Measurements from ENCODE around the gene TIMM9. TPM values are rescaled to one million over a fixed set of nuclear protein-coding genes. Genes with fewer than 3 reads are reported as not detected.
"Not testable (repeated sequence)": the region's sequence is repeated elsewhere in the genome, so short reads cannot be mapped to it uniquely, and the experiment has no call there.

The TIMM9 gene
- total RNA-seq, 2 experiments from 2014 or later, result 79.8 to 80.3 TPM

GRCh38 chr14:58408681-58409215 lies 18.6 kb downstream of the TIMM9 start:
- POLR2A ChIA-PET, result interaction anchor here (0.6 kb wide), 1 partner anchor 14 kb away, joined by 3 read pairs; no protein-coding TSS in a partner anchor
- CTCF ChIA-PET, result no interaction called here

- POLR2A ChIA-PET, result no interaction called here
- CTCF ChIA-PET, result no interaction called here
Measured at GRCh38 chr14:58401587-58401986, 25.7 kb downstream of the TIMM9 start.

- POLR2A ChIA-PET, result interaction anchor here (0.6 kb wide), 1 partner anchor 218 kb away, joined by 6 read pairs; no protein-coding TSS in a partner anchor
- CTCF ChIA-PET, result no interaction called here
Measured at GRCh38 chr14:58398895-58399294, 28.4 kb downstream of the TIMM9 start.

GRCh38 chr14:58398495-58398894 lies 28.8 kb downstream of the TIMM9 start:
- POLR2A ChIA-PET, result interaction anchor here (0.6 kb wide), 1 partner anchor 218 kb away, joined by 6 read pairs; no protein-coding TSS in a partner anchor
- CTCF ChIA-PET, result no interaction called here

GRCh38 chr14:58397156-58397555 lies 30.2 kb downstream of the TIMM9 start:
- CTCF ChIA-PET, result interaction anchor here (1.0 kb wide), 1 partner anchor 10 kb away, joined by 4 read pairs; no protein-coding TSS in a partner anchor

GRCh38 chr14:58395812-58396788 lies 31.2 kb downstream of the TIMM9 start, which contains the start of gene TOMM20L:
TOMM20L (plus strand) TSS chr14:58395930; CDS start chr14:58395958, 28 bp downstream.
- POLR2A ChIA-PET, result interaction anchor here (0.6 to 1.4 kb wide), 3 partner anchors 21 to 98 kb away, joined by 3 read pairs; partner anchors contain the start of gene ARID4A
- CTCF ChIA-PET, result interaction anchor here (0.6 to 1.5 kb wide), 4 partner anchors 9 to 39 kb away, joined by 3 to 4 read pairs (median 3); no protein-coding TSS in a partner anchor

More at GRCh38 chr14:58397156-58397555, 30.2 kb downstream of the TIMM9 start:
- POLR2A ChIA-PET, result interaction anchor here (1.4 kb wide), 1 partner anchor 99 kb away, joined by 3 read pairs; the partner anchor contains the start of gene ARID4A

- CTCF ChIA-PET, result interaction anchor here (1.0 to 1.5 kb wide), 2 partner anchors 10 to 11 kb away, joined by 3 read pairs; no protein-coding TSS in a partner anchor
- POLR2A ChIA-PET, result no interaction called here
Measured at GRCh38 chr14:58395562-58395811, 31.8 kb downstream of the TIMM9 start.

- POLR2A ChIA-PET, result no interaction called here
- CTCF ChIA-PET, result no interaction called here
Measured at GRCh38 chr14:58390830-58391229, 36.5 kb downstream of the TIMM9 start.

GRCh38 chr14:58376791-58377190 lies 50.5 kb downstream of the TIMM9 start:
- ChIA-PET POLR2A (no interaction called here), CTCF (no interaction called here)

GRCh38 chr14:58368956-58369355 lies 58.4 kb downstream of the TIMM9 start:
- ChIA-PET CTCF (no interaction called here), POLR2A (no interaction called here)

- CTCF ChIA-PET, result no interaction called here
- POLR2A ChIA-PET, result no interaction called here
Measured at GRCh38 chr14:58367296-58367695, 60.0 kb downstream of the TIMM9 start.

- POLR2A ChIA-PET, result no interaction called here
- CTCF ChIA-PET, result no interaction called here
Measured at GRCh38 chr14:58364316-58364715, 63.0 kb downstream of the TIMM9 start.

- ChIA-PET POLR2A (no interaction called here), CTCF (no interaction called here)
Measured at GRCh38 chr14:58362798-58363412, 64.4 kb downstream of the TIMM9 start.

GRCh38 chr14:58362272-58362671 lies 65.1 kb downstream of the TIMM9 start:
- CTCF ChIA-PET, POLR2A ChIA-PET: not testable (repeated sequence)

Other genes starting within 250 kb of the TIMM9 start
- 10 to 100 TPM; 32.7 to 35.2 TPM for gene ACTR10, start 227.4 kb downstream of the TIMM9 start, total RNA-seq
- 100 to 1,000 TPM; 357 to 379 TPM for gene PSMA3, start 182.7 kb downstream of the TIMM9 start, total RNA-seq
- 10 to 100 TPM; 15.9 to 16.8 TPM for gene ARID4A, start 129.0 kb downstream of the TIMM9 start, total RNA-seq
- gene TOMM20L, start 31.6 kb downstream of the TIMM9 start, total RNA-seq, result not detected
- 10 to 100 TPM; 19.1 to 20.6 TPM for gene KIAA0586, start 188 bp upstream of the TIMM9 start, total RNA-seq
- under 1 TPM; 0.48 TPM for gene DACT1, start 210.4 kb upstream of the TIMM9 start, total RNA-seq

All from activated CD8-positive, alpha-beta memory T cell treated with anti-CD3 and anti-CD28 coated beads for 36 hours (primary cell).